GM21390 (cell line): ENCODE measurements around the gene ALAD.
"Not testable (repeated sequence)": the region's sequence is repeated elsewhere in the genome, so short reads cannot be mapped to it uniquely, and the experiment has no call there.

Source experiments
- ATAC-seq: cut with Tn5 transposase; IDR thresholded peaks from one replicate; pipeline ENCODE4 v1.9.1; 2021; ENCODE audit not compliant: unreplicated experiment

ALAD gene

GRCh38 chr9:113399646-113400200, 1.4 kb downstream of the ALAD start:
- no peak for ATAC-seq

- no peak for ATAC-seq
These were observed 2.3 kb downstream of the ALAD start for GRCh38 chr9:113398796-113399195.

- no peak for ATAC-seq
These were observed 3.9 kb downstream of the ALAD start for GRCh38 chr9:113397203-113397631.

- ATAC-seq, result no peak
These were observed 5.9 kb downstream of the ALAD start for GRCh38 chr9:113395000-113395861.

GRCh38 chr9:113393281-113393680, 7.8 kb downstream of the ALAD start:
- ATAC-seq, result no peak

- no peak for ATAC-seq
These were observed 9.2 kb downstream of the ALAD start for GRCh38 chr9:113391917-113392316.

- ATAC-seq, result no peak
These were observed 10.7 kb downstream of the ALAD start for GRCh38 chr9:113390192-113390960.

- no peak for ATAC-seq
These were observed 11.6 kb downstream of the ALAD start for GRCh38 chr9:113389451-113389850.

GRCh38 chr9:113388833-113389232, 12.3 kb downstream of the ALAD start:
- ATAC-seq, result no peak

GRCh38 chr9:113387560-113388230, 13.4 kb downstream of the ALAD start:
- ATAC-seq, result no peak

GRCh38 chr9:113386571-113387393, 14.3 kb downstream of the ALAD start:
- no peak for ATAC-seq

- ATAC-seq, result no peak
These were observed 19.1 kb downstream of the ALAD start for GRCh38 chr9:113381909-113382411.

GRCh38 chr9:113381441-113381840, 19.6 kb downstream of the ALAD start:
- not testable (repeated sequence) for ATAC-seq

- ATAC-seq, result peak; percentile 54
These were observed 20.2 kb downstream of the ALAD start for GRCh38 chr9:113380869-113381378.

GRCh38 chr9:113379829-113380210, 21.3 kb downstream of the ALAD start:
- not testable (repeated sequence) for ATAC-seq

- ATAC-seq, result not testable (repeated sequence)
These were observed 21.8 kb downstream of the ALAD start for GRCh38 chr9:113379094-113379828.

- ATAC-seq, result peak; percentile 87
These were observed 24.2 kb downstream of the ALAD start, which contains the start of gene HDHD3 for GRCh38 chr9:113376634-113377567. Gene HDHD3, minus strand, starts transcription at chr9:113376986. Its CDS starts 2,632 bp downstream, at chr9:113374354.
